Neural cell (in vitro differentiated cells): ENCODE measurements around the gene AFF1.

Experiments
- CTCF ChIP-seq: fragments of 450-650 bp; IDR thresholded peaks from 2 replicates; pipeline ENCODE4 v1.5.1; 2014; ENCODE audit warnings: antibody characterized with exemption, mild to moderate bottlenecking, moderate library complexity; ENCODE audit not compliant: poor library complexity, severe bottlenecking
- EP300 ChIP-seq: fragments of 450-650 bp; conservative IDR thresholded peaks from 2 replicates; pipeline ENCODE4 v1.6.1; 2014; ENCODE audit warnings: antibody characterized with exemption, mild to moderate bottlenecking, moderate library complexity; ENCODE audit not compliant: poor library complexity, severe bottlenecking
- EZH2 ChIP-seq: fragments of 200-600, 300-800 bp; shearing (Covaris generic), sonication (generic); IDR thresholded peaks from 2 replicates; pipeline ENCODE4 v1.6.1; 2014; ENCODE audit warnings: antibody characterized with exemption, low read length, borderline replicate concordance, mild to moderate bottlenecking; ENCODE audit not compliant: insufficient read depth, poor library complexity, severe bottlenecking
- MXI1 ChIP-seq: fragments of 450-650 bp; conservative IDR thresholded peaks from 2 replicates; pipeline ENCODE4 v1.6.1; 2014; ENCODE audit warnings: antibody characterized with exemption, mild to moderate bottlenecking; ENCODE audit not compliant: poor library complexity, severe bottlenecking
- POLR2AphosphoS5 ChIP-seq: IDR thresholded peaks from 2 replicates; pipeline ENCODE4 v1.6.1; 2012
- RAD21 ChIP-seq: fragments of 450-650 bp; conservative IDR thresholded peaks from 2 replicates; pipeline ENCODE4 v1.6.1; 2014; ENCODE audit warnings: antibody characterized with exemption, mild to moderate bottlenecking, moderate library complexity
- REST ChIP-seq: IDR thresholded peaks from 2 replicates; pipeline ENCODE4 v1.6.1; 2012; ENCODE audit warnings: borderline replicate concordance
- SMC3 ChIP-seq: fragments of 450-650 bp; conservative IDR thresholded peaks from 2 replicates; pipeline ENCODE4 v1.6.1; 2014; ENCODE audit warnings: antibody characterized with exemption, mild to moderate bottlenecking, moderate library complexity; ENCODE audit not compliant: poor library complexity
- TAF1 ChIP-seq: IDR thresholded peaks from 2 replicates; pipeline ENCODE4 v1.6.1; 2012; ENCODE audit warnings: low read depth

- no peak for TF ChIP-seq REST
- TF ChIP-seq RAD21: no peak
- no peak for TF ChIP-seq CTCF
- TF ChIP-seq POLR2AphosphoS5: no peak
- TF ChIP-seq EP300: no peak
- TF ChIP-seq MXI1: no peak
- no peak for TF ChIP-seq EZH2
- no peak for TF ChIP-seq SMC3
- no peak for TF ChIP-seq TAF1
Measured at GRCh38 chr4:87097075-87097474, 162.3 kb downstream of the AFF1 start.
